Stomach (tissue), 4 donors: ENCODE measurements around the gene EPHX1.

Experiments
- EP300 ChIP-seq: sonication (generic); formaldehyde crosslinking; IDR thresholded peaks from one replicate; pipeline ENCODE4 v1.6.1; 2017; ENCODE audit warnings: antibody characterized with exemption
- POLR2A ChIP-seq, 4 donors: fragments of 450-650 bp; IDR thresholded peaks; one replicate each; pipeline ENCODE4 v1.6.1; 2016; ENCODE audit warnings: antibody characterized with exemption in 4 of 4, control low read depth in 2 of 4, mild to moderate bottlenecking in 1 of 4, moderate library complexity in 1 of 4
- POLR2AphosphoS5 ChIP-seq, 3 donors: sonication (generic); formaldehyde crosslinking; IDR thresholded peaks; one replicate each; pipeline ENCODE4 v1.6.1; 2016; ENCODE audit warnings: antibody characterized with exemption in 3 of 3
- TF ChIP-seq, protein P1 (sequence below), 7 experiments: fragments of 450-650 bp in 4 of 7; fragments of 200-600 bp in 3 of 7; sonication (generic) in 3 of 7; IDR thresholded peaks; one replicate each; pipeline ENCODE4 v1.5.1; 2016 to 2019; ENCODE audit warnings: antibody characterized with exemption in 7 of 7, control low read depth in 2 of 7, mild to moderate bottlenecking in 1 of 7

DNA sequence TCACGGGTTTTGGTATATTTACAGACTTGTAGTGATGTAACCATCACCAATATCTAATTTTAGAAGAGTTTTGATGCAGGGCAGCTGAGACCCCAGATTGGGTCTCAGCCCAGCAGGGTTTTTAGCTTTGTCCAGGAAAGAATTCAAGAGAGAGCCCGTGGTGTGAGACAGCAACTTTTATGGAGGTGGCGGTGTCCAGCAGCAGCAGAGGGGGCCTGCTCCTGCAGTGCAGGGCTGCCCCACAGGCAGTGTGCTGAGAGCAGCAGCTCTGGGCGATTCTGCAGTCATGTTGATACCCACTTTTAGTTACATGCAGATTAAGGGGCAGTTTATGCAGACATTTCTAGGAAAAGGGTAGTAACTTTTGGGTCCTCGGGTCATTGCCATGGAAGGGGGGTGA is 1.8 kb upstream of the EPHX1 start:
- TF ChIP-seq EP300 (no peak), POLR2AphosphoS5 (IDR thresholded peaks at IDR 0.05) (no peak), POLR2A (IDR thresholded peaks at IDR 0.05) (no peak)
- TF ChIP-seq, protein P1, sequence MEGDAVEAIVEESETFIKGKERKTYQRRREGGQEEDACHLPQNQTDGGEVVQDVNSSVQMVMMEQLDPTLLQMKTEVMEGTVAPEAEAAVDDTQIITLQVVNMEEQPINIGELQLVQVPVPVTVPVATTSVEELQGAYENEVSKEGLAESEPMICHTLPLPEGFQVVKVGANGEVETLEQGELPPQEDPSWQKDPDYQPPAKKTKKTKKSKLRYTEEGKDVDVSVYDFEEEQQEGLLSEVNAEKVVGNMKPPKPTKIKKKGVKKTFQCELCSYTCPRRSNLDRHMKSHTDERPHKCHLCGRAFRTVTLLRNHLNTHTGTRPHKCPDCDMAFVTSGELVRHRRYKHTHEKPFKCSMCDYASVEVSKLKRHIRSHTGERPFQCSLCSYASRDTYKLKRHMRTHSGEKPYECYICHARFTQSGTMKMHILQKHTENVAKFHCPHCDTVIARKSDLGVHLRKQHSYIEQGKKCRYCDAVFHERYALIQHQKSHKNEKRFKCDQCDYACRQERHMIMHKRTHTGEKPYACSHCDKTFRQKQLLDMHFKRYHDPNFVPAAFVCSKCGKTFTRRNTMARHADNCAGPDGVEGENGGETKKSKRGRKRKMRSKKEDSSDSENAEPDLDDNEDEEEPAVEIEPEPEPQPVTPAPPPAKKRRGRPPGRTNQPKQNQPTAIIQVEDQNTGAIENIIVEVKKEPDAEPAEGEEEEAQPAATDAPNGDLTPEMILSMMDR (IDR thresholded peaks at IDR 0.05): no peak
